Ascending aorta (tissue), 2 donors: ENCODE results near the gene STARD13. TPM values are rescaled to one million over a fixed set of nuclear protein-coding genes. Genes with fewer than 3 reads are reported as not detected.

Source experiments
- DNase-seq, 2 donors: peaks; one replicate each; pipeline ENCODE4 v3.0.0-alpha.2; 2019; ENCODE audit warnings: low spot score in 2 of 2
- H3K27ac ChIP-seq, 2 donors: fragments of 200-600 bp; sonication (generic); one replicate each; pipeline ENCODE4 v1.5.1; 2016 to 2017; ENCODE audit warnings: mild to moderate bottlenecking in 1 of 2
- H3K27me3 ChIP-seq: fragments of 200-600 bp; sonication (generic); one replicate; pipeline ENCODE4 v1.5.1; 2017
- H3K36me3 ChIP-seq, 2 donors: fragments of 200-600 bp; sonication (generic); one replicate each; pipeline ENCODE4 v1.5.1; 2016
- H3K4me1 ChIP-seq, 2 donors: fragments of 200-600 bp; sonication (generic); one replicate each; pipeline ENCODE4 v1.5.1; 2016 to 2017; ENCODE audit warnings: mild to moderate bottlenecking in 1 of 2
- H3K4me3 ChIP-seq, 2 donors: fragments of 200-600 bp; sonication (generic); one replicate each; pipeline ENCODE4 v1.5.1; 2016 to 2017; ENCODE audit warnings: mild to moderate bottlenecking in 1 of 2
- H3K9me3 ChIP-seq, 2 donors: fragments of 200-600 bp; sonication (generic); one replicate each; pipeline ENCODE4 v1.5.1; 2016
- intact Hi-C: fragments of 100-400 bp; cut with DNase I; formaldehyde crosslinking; loops from one replicate; pipeline ENCODE4 v1.15.1; 2023
- total RNA-seq: library from RNA; depleted of rRNA; stranded (reverse); fragments of >200 nt; gene quantifications from one replicate; pipeline ENCODE4 v1.1.0, GENCODE V29; 2016
- TF ChIP-seq, protein P1 (sequence below), 3 experiments: fragments of 200-600 bp in 2 of 3; fragments of 450-650 bp in 1 of 3; sonication (generic) in 2 of 3; IDR thresholded peaks; one replicate each; pipeline ENCODE4 v1.5.1; 2016 to 2019; ENCODE audit warnings: antibody characterized with exemption in 3 of 3, mild to moderate bottlenecking in 1 of 3, moderate library complexity in 1 of 3

The STARD13 gene
- total RNA-seq, 1 donor from 2014 or later = 34.6 TPM

DNA sequence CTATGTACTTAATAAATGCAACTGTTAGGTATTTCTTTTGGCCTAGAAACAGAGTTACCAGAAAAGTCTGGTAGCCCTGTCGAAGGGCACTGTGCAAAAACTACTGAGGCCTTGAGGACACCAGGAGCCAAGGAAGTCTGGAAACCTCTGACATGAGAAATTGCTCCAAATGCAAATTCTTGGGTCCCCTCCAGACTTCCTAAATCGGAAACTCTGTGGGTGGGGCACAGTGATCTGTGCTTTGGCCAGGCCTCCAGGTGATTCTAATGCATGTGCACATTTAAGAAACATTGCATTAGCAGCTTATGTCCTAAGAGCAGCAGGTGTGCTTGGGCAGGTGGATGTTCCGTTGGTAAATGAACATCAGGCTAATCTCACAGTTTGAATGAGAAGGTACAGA lies 50.0 kb downstream of the STARD13 start:
- Histone ChIP-seq H3K27me3 (no peaks in the 10 kb centered on the region), H3K4me3 (no peak overlapping the region), H3K36me3 (no peaks in the 10 kb centered on the region), H3K27ac (peak overlapping the region; percentile 62 to 65), H3K9me3 (no peaks in the 10 kb centered on the region), H3K4me1 (peaks cover 2 to 29% of the 10 kb centered on the region in 2 donors)
- DNase-seq = no peak
- TF ChIP-seq, protein P1, sequence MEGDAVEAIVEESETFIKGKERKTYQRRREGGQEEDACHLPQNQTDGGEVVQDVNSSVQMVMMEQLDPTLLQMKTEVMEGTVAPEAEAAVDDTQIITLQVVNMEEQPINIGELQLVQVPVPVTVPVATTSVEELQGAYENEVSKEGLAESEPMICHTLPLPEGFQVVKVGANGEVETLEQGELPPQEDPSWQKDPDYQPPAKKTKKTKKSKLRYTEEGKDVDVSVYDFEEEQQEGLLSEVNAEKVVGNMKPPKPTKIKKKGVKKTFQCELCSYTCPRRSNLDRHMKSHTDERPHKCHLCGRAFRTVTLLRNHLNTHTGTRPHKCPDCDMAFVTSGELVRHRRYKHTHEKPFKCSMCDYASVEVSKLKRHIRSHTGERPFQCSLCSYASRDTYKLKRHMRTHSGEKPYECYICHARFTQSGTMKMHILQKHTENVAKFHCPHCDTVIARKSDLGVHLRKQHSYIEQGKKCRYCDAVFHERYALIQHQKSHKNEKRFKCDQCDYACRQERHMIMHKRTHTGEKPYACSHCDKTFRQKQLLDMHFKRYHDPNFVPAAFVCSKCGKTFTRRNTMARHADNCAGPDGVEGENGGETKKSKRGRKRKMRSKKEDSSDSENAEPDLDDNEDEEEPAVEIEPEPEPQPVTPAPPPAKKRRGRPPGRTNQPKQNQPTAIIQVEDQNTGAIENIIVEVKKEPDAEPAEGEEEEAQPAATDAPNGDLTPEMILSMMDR (IDR thresholded peaks at IDR 0.05) = no peak
- intact Hi-C loops = no loop called here

DNA sequence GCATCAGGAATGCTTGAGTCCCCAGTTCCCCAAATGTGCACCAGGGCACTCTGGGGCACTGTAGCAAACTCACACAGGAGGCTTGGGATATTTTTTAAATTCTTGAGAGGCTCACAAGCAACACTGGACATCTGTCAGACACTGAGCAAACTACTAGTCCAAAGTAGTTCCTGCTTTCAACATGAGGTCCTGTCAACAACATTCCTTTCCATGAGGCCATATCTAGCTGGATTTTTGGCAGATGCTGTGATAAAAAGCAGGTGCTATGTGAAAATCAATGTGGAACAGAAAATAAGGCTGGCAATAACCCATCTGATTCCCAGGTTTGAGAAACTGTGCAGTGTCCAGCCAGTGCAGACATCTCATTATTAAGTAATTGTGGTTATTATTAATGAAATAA lies 50.5 kb downstream of the STARD13 start:
- DNase-seq = no peak
- TF ChIP-seq, protein P1 (IDR thresholded peaks at IDR 0.05) = no peak
- Histone ChIP-seq H3K4me1 (peaks cover 2 to 32% of the 10 kb centered on the region in 2 donors), H3K36me3 (no peaks in the 10 kb centered on the region), H3K4me3 (no peak overlapping the region), H3K9me3 (no peaks in the 10 kb centered on the region), H3K27me3 (no peaks in the 10 kb centered on the region), H3K27ac (peak overlapping the region; percentile 62 to 65)
- intact Hi-C loops = no loop called here

DNA sequence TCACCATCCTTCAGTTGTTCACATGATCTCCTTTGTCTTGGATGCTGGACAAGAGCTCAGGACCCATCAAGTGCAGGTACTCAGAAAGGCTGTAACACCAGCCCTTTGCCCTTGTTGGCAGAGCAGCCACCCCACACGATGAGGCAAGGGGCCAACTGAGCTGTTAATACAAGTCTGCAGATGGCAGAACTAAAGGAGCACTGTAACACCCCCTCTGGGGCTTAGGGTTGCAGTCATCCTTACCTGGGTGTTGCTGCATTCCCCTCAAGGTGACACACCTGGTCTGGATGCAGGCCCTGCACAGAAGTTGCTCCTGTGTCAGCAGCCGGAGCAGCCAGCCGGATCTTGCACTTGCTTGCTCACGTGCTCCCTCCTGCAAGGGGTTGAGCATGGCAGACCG lies 52.0 kb downstream of the STARD13 start:
- no peaks in the 10 kb centered on the region for H3K9me3 ChIP-seq
- H3K4me3 ChIP-seq = no peak overlapping the region
- peak overlapping the region in 1 of 2 donors; percentile 29 for H3K27ac ChIP-seq
- H3K4me1 ChIP-seq = peaks cover 2 to 35% of the 10 kb centered on the region in 2 donors
- intact Hi-C loops = no loop called here
- no peaks in the 10 kb centered on the region for H3K27me3 ChIP-seq
- no peaks in the 10 kb centered on the region for H3K36me3 ChIP-seq
- DNase-seq = no peak
- TF ChIP-seq, protein P1 (IDR thresholded peaks at IDR 0.05) = no peak

DNA sequence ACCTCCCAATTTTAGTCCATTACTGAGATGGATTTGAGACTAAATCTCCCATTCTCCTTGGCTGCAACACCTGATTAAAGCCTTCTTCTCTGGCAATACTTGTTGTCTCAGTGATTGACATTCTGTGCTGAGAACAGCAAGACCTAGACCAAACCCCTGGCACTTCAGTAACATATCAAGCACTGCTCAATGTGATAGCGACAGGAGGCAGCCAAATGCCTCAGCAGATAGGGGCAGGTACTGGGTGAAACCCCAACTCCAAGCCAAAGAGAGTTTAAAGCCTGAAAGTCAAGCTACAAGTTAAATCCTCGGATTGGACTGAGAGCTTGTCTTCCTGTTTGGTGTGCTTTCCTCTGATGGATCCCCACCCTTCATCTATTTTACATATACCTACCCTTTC lies 52.7 kb downstream of the STARD13 start:
- DNase-seq = no peak
- no peaks in the 10 kb centered on the region for H3K27me3 ChIP-seq
- H3K4me1 ChIP-seq = peaks cover 2 to 38% of the 10 kb centered on the region in 2 donors
- intact Hi-C loops = no loop called here
- no peaks in the 10 kb centered on the region for H3K36me3 ChIP-seq
- TF ChIP-seq, protein P1 (IDR thresholded peaks at IDR 0.05) = no peak
- H3K27ac ChIP-seq = peak overlapping the region in 1 of 2 donors; percentile 29
- no peak overlapping the region for H3K4me3 ChIP-seq
- no peaks in the 10 kb centered on the region for H3K9me3 ChIP-seq

DNA sequence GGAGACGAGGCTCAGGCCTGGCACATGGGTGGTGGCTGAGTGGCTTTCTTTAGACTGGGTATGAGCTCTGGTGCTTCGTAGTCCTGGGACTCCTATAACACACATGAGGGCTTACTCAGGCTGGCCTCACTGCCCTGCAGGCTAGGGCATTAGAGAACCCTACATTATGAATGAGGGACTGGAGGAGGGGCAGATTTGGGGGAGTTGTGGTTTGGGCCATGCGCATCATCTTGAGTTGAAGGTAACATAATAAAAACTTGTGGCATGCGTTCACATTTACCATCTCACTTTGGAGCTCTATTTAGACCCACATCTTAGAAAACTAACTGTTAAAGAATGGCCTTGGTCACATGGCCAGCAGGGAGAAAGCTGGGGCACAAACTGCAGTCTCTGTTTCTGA lies 54.2 kb downstream of the STARD13 start:
- Histone ChIP-seq H3K9me3 (no peaks in the 10 kb centered on the region), H3K27ac (no peak overlapping the region), H3K36me3 (no peaks in the 10 kb centered on the region), H3K4me3 (no peak overlapping the region), H3K27me3 (no peaks in the 10 kb centered on the region), H3K4me1 (peaks cover 2 to 31% of the 10 kb centered on the region in 2 donors)
- TF ChIP-seq, protein P1 (IDR thresholded peaks at IDR 0.05) = no peak
- no peak for DNase-seq
- intact Hi-C loops = no loop called here
